Measurements from ENCODE around the gene RHOT2. TPM values are rescaled to one million over a fixed set of nuclear protein-coding genes. Genes with fewer than 3 reads are reported as not detected.

Gene RHOT2
- total RNA-seq, 6 experiments from 2014 or later = 73.9 to 93.4 (median 84.8) TPM

DNA sequence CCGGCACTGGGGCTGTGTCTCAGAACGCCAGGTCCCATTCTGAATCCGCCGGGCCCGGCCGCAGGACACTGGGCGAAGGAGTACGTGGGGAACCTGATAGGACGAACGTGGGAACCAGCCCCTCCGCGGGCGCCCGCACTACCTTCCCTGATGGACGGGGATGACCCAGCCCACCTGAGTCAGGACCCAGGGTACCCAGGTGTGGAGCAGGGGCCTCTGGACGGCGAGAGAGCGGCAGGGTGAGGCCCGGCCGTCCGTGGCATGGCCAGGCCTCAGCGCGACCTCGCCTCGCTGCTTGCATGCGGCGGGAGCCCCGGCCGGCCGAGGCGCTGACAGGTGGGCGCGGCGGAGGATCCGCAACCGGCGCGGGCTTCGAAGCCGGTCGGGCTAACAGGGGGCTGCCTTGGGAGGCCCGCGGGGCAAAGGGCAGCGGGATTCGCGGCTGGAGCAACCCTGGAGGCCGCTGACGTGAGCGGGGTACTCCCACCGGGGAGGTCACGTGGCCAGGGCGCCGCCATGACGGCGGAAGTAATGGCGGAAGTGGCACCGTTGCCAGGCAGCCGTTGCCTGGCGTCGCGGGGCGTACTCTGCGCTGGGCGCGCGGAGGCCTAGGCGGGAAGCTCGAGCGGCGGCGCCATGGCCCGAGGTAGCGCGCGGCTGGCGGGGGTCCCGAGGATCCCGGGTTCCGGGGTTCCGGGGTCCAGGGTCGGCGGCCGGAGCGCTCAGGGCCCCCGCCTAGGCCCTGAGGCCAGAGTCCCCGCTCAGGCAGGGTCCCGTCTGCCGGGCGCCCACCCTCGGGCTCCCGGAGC, 18.9 kb upstream of the RHOT2 start, which contains the start of gene WDR90:
TSS of gene WDR90 (plus strand) at position 585 of the 809 bp plus-strand sequence. CDS start at position 637, 52 bp downstream.
- 0 out of 2 replicates have a peak, but pooled peaks cover 5% of the 10 kb centered on the region for H3K4me1 Mint-ChIP-seq (ENCODE audit: low read depth)
- H3K9me3 Mint-ChIP-seq = no peaks in the 10 kb centered on the region
- H3K27me3 Mint-ChIP-seq (ENCODE audit: insufficient read depth) = peaks cover 3% of the 10 kb centered on the region
- peak within 1 kb of the TSS; percentile 88 for H3K27ac Mint-ChIP-seq
- DNase-seq = peak; percentile 80
- TF ChIP-seq, protein P1, sequence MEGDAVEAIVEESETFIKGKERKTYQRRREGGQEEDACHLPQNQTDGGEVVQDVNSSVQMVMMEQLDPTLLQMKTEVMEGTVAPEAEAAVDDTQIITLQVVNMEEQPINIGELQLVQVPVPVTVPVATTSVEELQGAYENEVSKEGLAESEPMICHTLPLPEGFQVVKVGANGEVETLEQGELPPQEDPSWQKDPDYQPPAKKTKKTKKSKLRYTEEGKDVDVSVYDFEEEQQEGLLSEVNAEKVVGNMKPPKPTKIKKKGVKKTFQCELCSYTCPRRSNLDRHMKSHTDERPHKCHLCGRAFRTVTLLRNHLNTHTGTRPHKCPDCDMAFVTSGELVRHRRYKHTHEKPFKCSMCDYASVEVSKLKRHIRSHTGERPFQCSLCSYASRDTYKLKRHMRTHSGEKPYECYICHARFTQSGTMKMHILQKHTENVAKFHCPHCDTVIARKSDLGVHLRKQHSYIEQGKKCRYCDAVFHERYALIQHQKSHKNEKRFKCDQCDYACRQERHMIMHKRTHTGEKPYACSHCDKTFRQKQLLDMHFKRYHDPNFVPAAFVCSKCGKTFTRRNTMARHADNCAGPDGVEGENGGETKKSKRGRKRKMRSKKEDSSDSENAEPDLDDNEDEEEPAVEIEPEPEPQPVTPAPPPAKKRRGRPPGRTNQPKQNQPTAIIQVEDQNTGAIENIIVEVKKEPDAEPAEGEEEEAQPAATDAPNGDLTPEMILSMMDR (IDR thresholded peaks at IDR 0.05) = no peak
- peak within 1 kb of the TSS; percentile 89 for H3K4me3 Mint-ChIP-seq
- H3K36me3 Mint-ChIP-seq (ENCODE audit: low read depth) = no peaks in the 10 kb centered on the region

DNA sequence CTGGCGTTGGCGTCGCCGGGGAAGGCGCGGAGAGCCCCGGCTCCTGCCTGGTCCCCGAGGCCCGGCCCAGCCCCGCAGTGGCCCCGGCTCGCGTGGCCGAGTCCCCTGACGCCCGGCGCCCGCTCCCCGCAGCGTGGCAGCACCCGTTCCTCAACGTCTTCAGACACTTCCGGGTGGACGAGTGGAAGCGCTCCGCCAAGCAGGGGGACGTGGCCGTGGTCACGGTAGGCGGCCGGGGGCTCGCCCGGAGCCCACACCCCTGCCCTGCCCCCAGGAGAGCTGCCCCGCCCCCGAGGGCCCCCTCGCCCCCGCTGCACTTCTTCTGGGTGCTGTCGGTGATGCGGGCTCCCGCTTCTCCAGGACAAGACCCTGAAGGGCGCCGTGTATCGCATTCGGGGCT, 18.3 kb upstream of the RHOT2 start:
- Mint-ChIP-seq H3K4me1 (ENCODE audit: low read depth) (0 out of 2 replicates have a peak, but pooled peaks cover 5% of the 10 kb centered on the region), H3K36me3 (ENCODE audit: low read depth) (no peaks in the 10 kb centered on the region), H3K9me3 (no peaks in the 10 kb centered on the region), H3K27me3 (ENCODE audit: insufficient read depth) (peaks cover 2% of the 10 kb centered on the region), H3K27ac (peak overlapping the region; percentile 54; the same call in 1 of the 2 replicates), H3K4me3 (peak overlapping the region; percentile 74)
- TF ChIP-seq, protein P1 (IDR thresholded peaks at IDR 0.05) = no peak
- no peak for DNase-seq

DNA sequence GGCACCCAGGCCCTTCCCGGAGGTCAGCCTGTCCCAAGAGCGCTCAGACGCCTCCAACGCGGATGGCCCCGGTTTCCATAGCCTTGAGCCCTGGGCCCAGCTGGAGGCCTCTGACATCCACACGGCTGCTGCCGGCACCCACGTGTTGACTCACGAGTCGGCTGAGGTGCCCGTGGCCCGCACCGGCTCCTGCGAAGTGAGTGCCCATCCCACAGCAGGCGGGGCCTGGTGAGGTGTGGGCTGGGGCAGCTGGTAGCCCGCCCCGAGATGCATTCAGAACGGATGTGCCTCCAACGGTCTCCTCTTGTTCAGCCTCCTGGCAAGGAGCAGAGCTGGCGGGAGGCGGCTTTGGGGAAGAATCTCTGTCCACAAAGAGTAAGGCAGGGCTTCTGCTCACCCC, 16.1 kb upstream of the RHOT2 start:
- no peaks in the 10 kb centered on the region for H3K36me3 Mint-ChIP-seq (ENCODE audit: low read depth)
- TF ChIP-seq, protein P1 (IDR thresholded peaks at IDR 0.05) = no peak
- DNase-seq = no peak
- H3K4me3 Mint-ChIP-seq = no peak overlapping the region
- H3K9me3 Mint-ChIP-seq = no peaks in the 10 kb centered on the region
- H3K4me1 Mint-ChIP-seq (ENCODE audit: low read depth) = 0 out of 2 replicates have a peak, but pooled peaks cover 5% of the 10 kb centered on the region
- peaks cover 2% of the 10 kb centered on the region; the same call in 1 of the 2 replicates for H3K27me3 Mint-ChIP-seq (ENCODE audit: insufficient read depth)
- no peak overlapping the region for H3K27ac Mint-ChIP-seq

DNA sequence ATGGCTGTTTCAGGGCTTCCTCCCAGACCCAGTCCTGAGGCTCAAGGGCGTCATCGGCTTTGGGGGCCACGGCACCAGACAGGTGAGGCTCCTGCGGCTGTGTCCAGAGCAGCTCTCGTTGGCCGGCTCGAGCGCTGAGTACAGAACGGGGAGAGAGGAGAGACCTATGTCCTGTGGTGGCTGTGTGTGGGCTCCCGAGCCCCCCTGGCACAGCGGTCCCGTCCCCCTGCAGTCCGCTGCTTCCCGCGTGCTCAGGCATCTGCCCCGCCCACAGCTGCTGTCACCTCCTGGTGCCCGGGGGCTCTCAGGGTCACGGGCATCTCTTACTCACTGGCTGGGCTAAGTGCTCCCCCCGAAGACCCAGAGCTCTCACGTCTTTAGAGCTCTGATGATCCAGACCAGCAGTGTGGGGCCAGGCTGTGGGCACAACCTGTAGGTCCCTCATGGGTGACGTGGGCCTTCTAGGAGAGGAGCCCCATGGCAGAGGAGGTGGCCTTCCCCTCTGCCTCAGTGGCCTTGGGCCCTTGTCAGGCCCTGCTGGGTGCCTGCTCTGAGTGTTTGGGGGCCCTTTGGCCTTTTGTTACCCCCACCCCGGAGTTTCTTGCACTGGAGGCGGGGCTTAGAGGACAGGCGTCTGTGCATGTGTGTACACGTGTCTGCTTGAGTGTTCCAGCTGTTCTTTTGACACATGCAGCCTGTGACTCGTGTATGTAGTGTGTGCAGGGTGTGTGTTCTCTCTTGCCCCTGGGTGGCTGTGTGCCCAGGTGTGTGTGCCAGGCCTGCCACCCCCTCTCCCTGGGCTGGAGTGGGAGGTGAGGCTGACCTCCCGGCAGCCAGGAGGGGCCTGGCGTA, 15.3 kb upstream of the RHOT2 start:
- no peak overlapping the region for H3K27ac Mint-ChIP-seq
- TF ChIP-seq, protein P1 (IDR thresholded peaks at IDR 0.05) = no peak
- 0 out of 2 replicates have a peak, but pooled peaks cover 5% of the 10 kb centered on the region for H3K4me1 Mint-ChIP-seq (ENCODE audit: low read depth)
- no peaks in the 10 kb centered on the region for H3K9me3 Mint-ChIP-seq
- no peak for DNase-seq
- no peaks in the 10 kb centered on the region for H3K36me3 Mint-ChIP-seq (ENCODE audit: low read depth)
- no peak overlapping the region for H3K4me3 Mint-ChIP-seq
- H3K27me3 Mint-ChIP-seq (ENCODE audit: insufficient read depth) = peaks cover 2% of the 10 kb centered on the region; the same call in 1 of the 2 replicates

DNA sequence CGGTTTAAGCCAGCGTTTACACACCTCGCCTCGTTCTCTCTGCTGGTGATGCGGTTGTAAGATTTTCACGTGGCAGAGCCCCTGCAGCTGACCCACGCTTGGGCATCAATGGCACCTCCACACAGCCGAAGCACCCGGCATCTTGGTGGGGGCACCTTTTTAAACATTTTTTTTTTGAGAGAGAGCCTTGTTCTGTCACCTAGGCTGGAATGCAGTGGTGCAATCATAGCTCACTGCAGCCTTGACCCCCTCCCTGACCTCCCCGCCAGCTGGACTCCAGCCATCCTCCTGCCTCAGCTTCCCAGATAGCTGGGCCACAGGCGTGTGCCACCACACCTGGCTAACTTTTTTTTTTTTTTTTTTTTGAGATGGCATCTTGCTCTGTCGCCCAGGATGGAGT, 13.9 kb upstream of the RHOT2 start:
- H3K36me3 Mint-ChIP-seq (ENCODE audit: low read depth) = no peaks in the 10 kb centered on the region
- 0 out of 2 replicates have a peak, but pooled peaks cover 5% of the 10 kb centered on the region for H3K4me1 Mint-ChIP-seq (ENCODE audit: low read depth)
- TF ChIP-seq, protein P1 (IDR thresholded peaks at IDR 0.05) = no peak
- H3K27me3 Mint-ChIP-seq (ENCODE audit: insufficient read depth) = no peaks in the 10 kb centered on the region
- H3K4me3 Mint-ChIP-seq = no peak overlapping the region
- no peak overlapping the region for H3K27ac Mint-ChIP-seq
- DNase-seq = no peak
- no peaks in the 10 kb centered on the region for H3K9me3 Mint-ChIP-seq

Measured in HFFc6 (cell line).